K562 (cell line): ENCODE measurements around the gene HYI. TPM values are rescaled to one million over a fixed set of nuclear protein-coding genes. Genes with fewer than 3 reads are reported as not detected.

ENCODE experiments used
- ATAC-seq: fragments of 200-7000 bp; cut with Tn5 transposase; 3 replicates; pipeline ENCODE4 v1.9.1; 2020; ENCODE audit warnings: moderate library complexity
- BruUV-seq: library from RNA; stranded (reverse); fragments of 400-500 nt; replicated peaks from 2 replicates; lab custom pipeline; 2021; lab: Mats Ljungman, UMichigan
- CTCF ChIA-PET: fragments of 300-600 bp; formaldehyde crosslinking; extraction: SDS; loops from one replicate; lab custom pipeline; 2021; ENCODE audit warnings: low intra/inter-chr PET ratio; lab: Yijun Ruan, JAX
- POLR2A ChIA-PET: fragments of 300-600, 350-650 bp; sonication (Branson Sonifier 250); formaldehyde crosslinking; extraction: SDS; loops from one replicate; lab custom pipeline; 2021; ENCODE audit warnings: antibody characterized with exemption, inconsistent platforms; lab: Yijun Ruan, JAX
- DNase-seq, 4 experiments: peaks; one replicate each; pipeline versions ENCODE4 v3.0.0 to v3.0.0-alpha.2; 2011 to 2018; ENCODE audit warnings: low spot score in 3 of 4, mixed read lengths in 3 of 4; ENCODE audit errors: extremely low read depth in 1 of 4
- FAIRE-seq: peaks from 2 replicates; lab custom pipeline; 2011; peaks lifted over from hg19 to GRCh38; lab: Jason Lieb, UNC
- H2AFZ ChIP-seq: 2 replicates; pipeline ENCODE4 v1.6.0; 2011; ENCODE audit warnings: low read depth, low read length, control low read depth, inconsistent platforms
- H3K27ac ChIP-seq: fragments of 200-600 bp; 3 replicates; pipeline ENCODE4 v1.8.0; 2011; ENCODE audit warnings: low read depth, mild to moderate bottlenecking, control low read depth, inconsistent platforms, low read length, moderate library complexity, mixed read lengths; ENCODE audit errors: extremely low read depth
- H3K27me3 ChIP-seq, 2 experiments: fragments of 300-600 bp in 1 of 2; 2 replicates in 1 of 2; 3 replicates in 1 of 2; pipeline versions ENCODE4 v1.6.0 to v1.8.0; 2011; ENCODE audit warnings: inconsistent platforms in 2 of 2, low read length in 2 of 2, mild to moderate bottlenecking in 1 of 2, mixed read lengths in 1 of 2, moderate library complexity in 1 of 2; ENCODE audit not compliant: control insufficient read depth in 2 of 2, insufficient read depth in 2 of 2
- H3K36me3 ChIP-seq: fragments of 300-600 bp; 3 replicates; pipeline ENCODE4 v1.8.0; 2011; ENCODE audit warnings: mild to moderate bottlenecking, low read length, inconsistent platforms; ENCODE audit not compliant: control insufficient read depth, insufficient read depth
- H3K4me1 ChIP-seq, 2 experiments: fragments of 200-600 bp in 1 of 2; replicated peaks in 1 of 2; 2 replicates in 1 of 2; 3 replicates in 1 of 2; pipeline versions ENCODE4 v1.5.1 to v1.8.0; 2011; ENCODE audit warnings: inconsistent platforms in 2 of 2, low read length in 2 of 2, mild to moderate bottlenecking in 1 of 2, mixed read lengths in 1 of 2, moderate library complexity in 1 of 2; ENCODE audit not compliant: control insufficient read depth in 2 of 2, insufficient read depth in 2 of 2
- H3K4me2 ChIP-seq: 2 replicates; pipeline ENCODE4 v1.6.1; 2011; ENCODE audit warnings: low read length, control low read depth, inconsistent platforms, mixed read lengths; ENCODE audit not compliant: insufficient read depth
- H3K4me3 ChIP-seq: fragments of 200-600 bp; sonication (generic), shearing (Covaris generic); 2 replicates; pipeline ENCODE4 v1.5.1; 2016; ENCODE audit warnings: control low read depth, inconsistent platforms
- H3K79me2 ChIP-seq: fragments of 200-600 bp; 3 replicates; pipeline ENCODE4 v1.8.0; 2011; ENCODE audit warnings: low read length, inconsistent platforms; ENCODE audit not compliant: control insufficient read depth, insufficient read depth
- H3K9ac ChIP-seq, 2 experiments: 2 replicates each; pipeline versions ENCODE4 v1.6.0 to v1.6.1; 2011; ENCODE audit warnings: low read depth in 2 of 2, low read length in 2 of 2, control low read depth in 1 of 2, inconsistent platforms in 1 of 2, mild to moderate bottlenecking in 1 of 2, mixed read lengths in 1 of 2; ENCODE audit not compliant: insufficient read depth in 1 of 2
- H3K9me1 ChIP-seq: one replicate; pipeline ENCODE4 v1.6.0; 2011; ENCODE audit warnings: inconsistent platforms, mild to moderate bottlenecking, low read length, moderate library complexity; ENCODE audit not compliant: control insufficient read depth, insufficient read depth
- H3K9me3 ChIP-seq: replicated peaks from 2 replicates; pipeline ENCODE4 v1.5.1; 2011; ENCODE audit warnings: low read depth, low read length, inconsistent platforms; ENCODE audit not compliant: control insufficient read depth, insufficient read depth
- H4K20me1 ChIP-seq: replicated peaks from 2 replicates; pipeline ENCODE4 v1.6.1; 2011; ENCODE audit warnings: low read length, inconsistent platforms, mixed read lengths; ENCODE audit not compliant: control insufficient read depth, insufficient read depth
- CHCHD3 ChIP-seq: fragments of 250-450 bp; sonication (Bioruptor Pico); IDR thresholded peaks from 2 replicates; pipeline ENCODE4 v2.1.2; 2022; ENCODE audit warnings: mild to moderate bottlenecking
- ELF4 ChIP-seq: fragments of 450-650 bp; formaldehyde crosslinking; IDR thresholded peaks from 2 replicates; pipeline ENCODE4 v1.4.0; 2022; ENCODE audit warnings: missing genetic modification characterization
- HOXB6 ChIP-seq: fragments of 250-450 bp; sonication (Bioruptor Pico); IDR thresholded peaks from 2 replicates; pipeline ENCODE4 v1.5.1; 2022; ENCODE audit warnings: mild to moderate bottlenecking, borderline replicate concordance
- KAT2B ChIP-seq: IDR thresholded peaks from one replicate; pipeline ENCODE4 v1.6.1; 2012; ENCODE audit warnings: low read depth, mild to moderate bottlenecking, control low read depth, inconsistent platforms, low read length, moderate library complexity
- MYBL2 ChIP-seq, 2 experiments: fragments of 450-650 bp in 1 of 2; sonication (generic) in 1 of 2; formaldehyde crosslinking in 1 of 2; IDR thresholded peaks; 2 replicates each; pipeline versions ENCODE4 v1.6.1 to v1.8.1; 2017 to 2022; ENCODE audit warnings: borderline replicate concordance in 1 of 2, inconsistent platforms in 1 of 2, low read depth in 1 of 2, mild to moderate bottlenecking in 1 of 2, missing genetic modification reagents in 1 of 2, moderate library complexity in 1 of 2
- NFIX ChIP-seq: fragments of 250-450 bp; sonication (Bioruptor Pico); IDR thresholded peaks from 2 replicates; pipeline ENCODE4 v1.4.0; 2020; ENCODE audit warnings: low read depth, mild to moderate bottlenecking, moderate library complexity
- NFRKB ChIP-seq: fragments of 450-650 bp; IDR thresholded peaks from 2 replicates; pipeline ENCODE4 v1.6.1; 2016; ENCODE audit warnings: low read depth
- RBM17 ChIP-seq: fragments of 200-400 bp; formaldehyde crosslinking; IDR thresholded peaks from 2 replicates; pipeline ENCODE4 v1.6.1; 2017; ENCODE audit warnings: low read depth, mild to moderate bottlenecking, low read length, borderline replicate concordance
- RNF2 ChIP-seq: sonication (generic); IDR thresholded peaks from 2 replicates; pipeline ENCODE4 v1.6.1; 2016
- SMAD3 ChIP-seq: fragments of 450-650 bp; formaldehyde crosslinking; conservative IDR thresholded peaks from 2 replicates; pipeline ENCODE4 v1.4.0; 2020; ENCODE audit warnings: mild to moderate bottlenecking
- SMARCA5 ChIP-seq: fragments of 450-650 bp; IDR thresholded peaks from 2 replicates; pipeline ENCODE4 v1.6.1; 2016
- TCFL5 ChIP-seq: fragments of 250-450 bp; sonication (Bioruptor Pico); conservative IDR thresholded peaks from 2 replicates; pipeline ENCODE4 v1.6.1; 2021; ENCODE audit warnings: mild to moderate bottlenecking, moderate library complexity, matching md5 sums
- ZNF23 ChIP-seq: fragments of 250-450 bp; sonication (Bioruptor Pico); IDR thresholded peaks from 2 replicates; pipeline ENCODE4 v1.4.0; 2020; ENCODE audit warnings: mild to moderate bottlenecking
- WGBS: fragments of 100-300 bp; shearing (Covaris generic); methylation state at CpG from one replicate; pipeline ENCODE4 v1.1.6; 2016; ENCODE audit warnings: low coverage, mixed read lengths; ENCODE audit not compliant: insufficient coverage; ENCODE audit errors: missing lambda C conversion rate; 5-methylcytosine and 5-hydroxymethylcytosine counted together
- in situ Hi-C: fragments of 300-500 bp; cut with MboI; formaldehyde crosslinking; loops from 4 replicates; pipeline ENCODE4 v1.15.0; 2018; ENCODE audit warnings: inconsistent platforms, mixed read lengths
- intact Hi-C: fragments of 100-400 bp; cut with micrococcal nuclease; formaldehyde crosslinking; loops from 2 replicates; pipeline ENCODE4 v1.14.2; 2022
- polyA plus RNA-seq, 8 experiments: library from polyadenylated mRNA; depleted of rRNA in 4 of 8; stranded (reverse) in 5 of 8; unstranded in 3 of 8; fragments of >200 nt; fragmentation: Nextera tagmentation in 2 of 8; fragmentation: Illumina TruSeq in 1 of 8; extraction: Ambion mirVana in 2 of 8; extraction: Trizol in 1 of 8; gene quantifications; 2 replicates each; pipeline versions ENCODE4 v1.2.1 to v1.2.3, GENCODE V29; 2011 to 2014; ENCODE audit warnings: inconsistent platforms in 1 of 8, missing spikeins in 1 of 8
- total RNA-seq, 7 experiments: library from RNA; depleted of rRNA in 6 of 7; stranded (reverse); fragments of >200 nt in 6 of 7; fragmentation: Illumina TruSeq in 2 of 7; extraction: Trizol in 2 of 7; gene quantifications; 2 replicates each; pipeline versions ENCODE4 v1.2.1 to v1.2.3, GENCODE V29; 2011 to 2021; ENCODE audit warnings: low replicate concordance in 1 of 7
- TF ChIP-seq, protein P1 (sequence below): fragments of 450-650 bp; IDR thresholded peaks from 2 replicates; pipeline ENCODE4 v1.6.1; 2016; ENCODE audit warnings: antibody characterized with exemption

HYI gene
- total and polyA plus RNA-seq, 9 of the 15 experiments (the other 6 are each of a cell fraction or from before 2014, with no cell fraction given) = 0.04 to 4.1 (median 1.4) TPM; not detected in 1

DNA sequence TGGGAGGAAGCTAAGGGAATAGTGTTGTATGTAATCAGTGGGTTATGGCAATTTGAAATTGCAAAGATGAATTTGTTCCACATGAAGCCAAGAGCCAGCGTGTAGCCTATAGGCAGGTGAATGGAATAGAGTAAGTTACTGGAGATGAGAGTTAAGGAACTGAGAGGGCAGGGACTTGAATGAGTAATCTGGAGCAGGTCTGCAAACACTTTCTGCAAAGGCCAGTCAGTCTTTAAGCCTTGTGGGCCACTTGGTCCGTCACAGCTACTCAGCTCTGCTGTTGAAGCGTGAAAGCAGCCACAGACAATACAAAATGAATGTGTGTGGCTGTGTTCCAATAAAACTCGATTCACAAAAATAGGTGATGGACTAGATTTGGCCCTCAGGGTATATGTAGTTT, 34.9 kb downstream of the HYI start:
- FAIRE-seq = no peak
- TF ChIP-seq RBM17 (no peak), CHCHD3 (CRISPR knock-in tag) (no peak), NFIX (CRISPR knock-in tag) (no peak), ZNF23 (CRISPR knock-in tag) (no peak), ELF4 (CRISPR knock-in tag) (no peak), SMARCA5 (no peak), MYBL2 (IDR thresholded peaks at IDR 0.05; ENCODE audit: low read depth) (no peak), MYBL2 (CRISPR knock-in tag; IDR thresholded peaks at IDR 0.05; ENCODE audit: borderline replicate concordance) (no peak), KAT2B (no peak), SMAD3 (CRISPR knock-in tag) (no peak), NFRKB (no peak), RNF2 (no peak), HOXB6 (CRISPR knock-in tag) (no peak), TCFL5 (CRISPR knock-in tag) (no peak)
- TF ChIP-seq, protein P1, sequence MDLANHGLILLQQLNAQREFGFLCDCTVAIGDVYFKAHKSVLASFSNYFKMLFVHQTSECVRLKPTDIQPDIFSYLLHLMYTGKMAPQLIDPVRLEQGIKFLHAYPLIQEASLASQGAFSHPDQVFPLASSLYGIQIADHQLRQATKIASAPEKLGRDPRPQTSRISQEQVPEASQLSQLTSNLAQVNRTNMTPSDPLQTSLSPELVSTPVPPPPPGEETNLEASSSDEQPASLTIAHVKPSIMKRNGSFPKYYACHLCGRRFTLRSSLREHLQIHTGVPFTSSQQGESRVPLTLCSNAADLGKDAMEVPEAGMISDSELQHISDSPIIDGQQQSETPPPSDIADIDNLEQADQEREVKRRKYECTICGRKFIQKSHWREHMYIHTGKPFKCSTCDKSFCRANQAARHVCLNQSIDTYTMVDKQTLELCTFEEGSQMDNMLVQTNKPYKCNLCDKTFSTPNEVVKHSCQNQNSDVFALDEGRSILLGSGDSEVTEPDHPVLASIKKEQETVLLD = no peak
- no peak overlapping the region for H3K9ac ChIP-seq
- no peak overlapping the region for H3K4me3 ChIP-seq
- ATAC-seq = no peak
- in situ Hi-C loops = loop anchor here (10.0 kb wide), 1 partner anchor 514 kb away; no protein-coding TSS in a partner anchor
- no peak for DNase-seq
- no peak overlapping the region for H3K4me2 ChIP-seq
- no peaks in the 10 kb centered on the region for H3K79me2 ChIP-seq
- no peaks in the 10 kb centered on the region; a peak in 1 of 5 replicates for H3K4me1 ChIP-seq
- no TSS peak for BruUV-seq
- no peak overlapping the region for H2AFZ ChIP-seq
- no peak overlapping the region for H3K27ac ChIP-seq
- H3K9me1 ChIP-seq = peaks cover 4% of the 10 kb centered on the region
- intact Hi-C loops = no loop called here
- ChIA-PET CTCF (interaction anchor here (0.5 kb wide), 1 partner anchor 22 kb away, joined by 3 read pairs; no protein-coding TSS in a partner anchor), POLR2A (interaction anchor here (1.0 to 1.3 kb wide), 3 partner anchors 14 to 60 kb away, joined by 3 to 4 read pairs (median 3); partner anchors contain the start of gene CDC20)
- no peaks in the 10 kb centered on the region for H3K9me3 ChIP-seq
- peaks cover 60% of the 10 kb centered on the region; the same call in 2 of the 3 replicates for H3K36me3 ChIP-seq
- no peaks in the 10 kb centered on the region for H3K27me3 ChIP-seq
- H4K20me1 ChIP-seq = no peaks in the 10 kb centered on the region; the same call in 1 of the 2 replicates
- 67% methylated on average over 4 of the region's 4 CpGs for WGBS
